ENCODE results near the gene SIPA1L3. TPM values are rescaled to one million over a fixed set of nuclear protein-coding genes. Genes with fewer than 3 reads are reported as not detected.

SIPA1L3 gene
- total and polyA plus RNA-seq, 12 donors = 2.8 to 24.2 (median 12.3) TPM

GRCh38 chr19:38030686-38031422 lies 123.8 kb downstream of the SIPA1L3 start:
- Histone ChIP-seq H3K4me3 (no peak overlapping the region), H3K27ac (no peak overlapping the region), H3K27me3 (no peaks in the 10 kb centered on the region), H3K4me1 (peaks cover 0 to 30% (median 2%) of the 10 kb centered on the region in 9 donors), H3K9me3 (peaks cover 0 to 3% (median 0%) of the 10 kb centered on the region in 11 donors), H3K36me3 (peaks cover 0 to 17% (median 0%) of the 10 kb centered on the region in 9 donors)
- TF ChIP-seq, protein P1, sequence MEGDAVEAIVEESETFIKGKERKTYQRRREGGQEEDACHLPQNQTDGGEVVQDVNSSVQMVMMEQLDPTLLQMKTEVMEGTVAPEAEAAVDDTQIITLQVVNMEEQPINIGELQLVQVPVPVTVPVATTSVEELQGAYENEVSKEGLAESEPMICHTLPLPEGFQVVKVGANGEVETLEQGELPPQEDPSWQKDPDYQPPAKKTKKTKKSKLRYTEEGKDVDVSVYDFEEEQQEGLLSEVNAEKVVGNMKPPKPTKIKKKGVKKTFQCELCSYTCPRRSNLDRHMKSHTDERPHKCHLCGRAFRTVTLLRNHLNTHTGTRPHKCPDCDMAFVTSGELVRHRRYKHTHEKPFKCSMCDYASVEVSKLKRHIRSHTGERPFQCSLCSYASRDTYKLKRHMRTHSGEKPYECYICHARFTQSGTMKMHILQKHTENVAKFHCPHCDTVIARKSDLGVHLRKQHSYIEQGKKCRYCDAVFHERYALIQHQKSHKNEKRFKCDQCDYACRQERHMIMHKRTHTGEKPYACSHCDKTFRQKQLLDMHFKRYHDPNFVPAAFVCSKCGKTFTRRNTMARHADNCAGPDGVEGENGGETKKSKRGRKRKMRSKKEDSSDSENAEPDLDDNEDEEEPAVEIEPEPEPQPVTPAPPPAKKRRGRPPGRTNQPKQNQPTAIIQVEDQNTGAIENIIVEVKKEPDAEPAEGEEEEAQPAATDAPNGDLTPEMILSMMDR (IDR thresholded peaks at IDR 0.05) = no peak
- ATAC-seq = no peak
- no peak for DNase-seq
- intact Hi-C loops (cut with DNase I) = no loop called here
- 85 to 86% methylated on average over 9 of the region's 9 CpGs for WGBS, 2 donors

DNA sequence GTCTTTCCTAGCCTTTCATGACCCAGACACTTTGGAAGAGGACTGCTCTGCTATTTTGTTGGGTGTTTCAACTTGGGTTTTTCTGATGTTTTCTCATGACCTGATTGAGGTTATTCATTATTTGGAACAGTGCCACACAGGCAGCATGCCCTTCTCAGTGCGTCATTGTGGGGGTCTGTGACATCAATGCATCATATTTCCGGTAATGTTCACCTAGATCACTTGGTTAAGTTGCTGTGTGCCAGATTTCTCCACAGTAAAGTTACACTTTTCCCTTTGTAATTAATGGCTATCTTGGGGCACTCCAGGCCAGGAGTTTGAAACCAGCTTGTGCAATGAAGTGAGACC lies 124.4 kb downstream of the SIPA1L3 start:
- Histone ChIP-seq H3K9me3 (peaks cover 0 to 3% (median 0%) of the 10 kb centered on the region in 11 donors), H3K4me3 (no peak overlapping the region), H3K4me1 (peaks cover 0 to 34% (median 7%) of the 10 kb centered on the region in 9 donors), H3K27ac (no peak overlapping the region), H3K27me3 (no peaks in the 10 kb centered on the region), H3K36me3 (peaks cover 0 to 17% (median 0%) of the 10 kb centered on the region in 9 donors)
- ATAC-seq (no peak), DNase-seq (no peak)
- intact Hi-C loops (cut with DNase I) = no loop called here
- WGBS, 2 donors = 93 to 96% methylated on average over 2 of the region's 2 CpGs
- TF ChIP-seq, protein P1 (IDR thresholded peaks at IDR 0.05) = no peak

DNA sequence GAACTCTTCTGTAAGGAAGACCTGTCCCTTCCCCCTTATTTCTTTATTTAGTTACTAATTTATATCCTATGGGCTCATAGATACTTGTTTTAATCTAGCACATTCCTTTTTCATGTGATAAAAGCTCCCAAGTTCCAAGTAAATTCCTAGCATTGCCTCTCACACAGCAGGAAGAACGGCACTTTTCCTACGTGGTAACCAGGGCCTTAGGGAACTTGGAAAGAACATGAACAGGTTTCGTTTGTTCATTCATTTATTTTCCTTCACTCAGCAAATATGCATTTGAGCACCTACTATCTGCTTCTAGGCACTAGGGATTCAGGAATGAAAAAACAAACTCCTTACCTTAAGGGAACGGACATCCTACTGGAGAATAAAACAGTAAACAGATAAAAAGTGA lies 125.1 kb downstream of the SIPA1L3 start:
- DNase-seq = no peak
- H3K9me3 ChIP-seq = peaks cover 0 to 3% (median 0%) of the 10 kb centered on the region in 11 donors

GRCh38 chr19:38032951-38033350 lies 125.9 kb downstream of the SIPA1L3 start:
- Histone ChIP-seq H3K36me3 (peaks cover 0 to 17% (median 0%) of the 10 kb centered on the region in 9 donors), H3K4me1 (peaks cover 4 to 34% (median 13%) of the 10 kb centered on the region in 9 donors), H3K9me3 (peaks cover 0 to 3% (median 0%) of the 10 kb centered on the region in 11 donors), H3K27ac (peak overlapping the region in 1 of 10 donors; percentile 37), H3K27me3 (no peaks in the 10 kb centered on the region), H3K4me3 (no peak overlapping the region)
- ATAC-seq (no peak), DNase-seq (no peak)
- TF ChIP-seq, protein P1 (IDR thresholded peaks at IDR 0.05) = no peak
- 77 to 82% methylated on average over 5 of the region's 5 CpGs for WGBS, 2 donors
- intact Hi-C loops (cut with DNase I) = no loop called here

More for the DNA sequence above, 125.1 kb downstream of the SIPA1L3 start:
- peaks cover 4 to 34% (median 9%) of the 10 kb centered on the region in 9 donors for H3K4me1 ChIP-seq
- peaks cover 0 to 17% (median 0%) of the 10 kb centered on the region in 9 donors for H3K36me3 ChIP-seq
- WGBS, 2 donors = 75 to 77% methylated on average over 4 of the region's 4 CpGs
- no peaks in the 10 kb centered on the region for H3K27me3 ChIP-seq
- no peak for ATAC-seq
- no peak overlapping the region for H3K4me3 ChIP-seq
- intact Hi-C loops (cut with DNase I) = no loop called here
- no peak overlapping the region for H3K27ac ChIP-seq
- TF ChIP-seq, protein P1 (IDR thresholded peaks at IDR 0.05) = no peak
